ENCODE results near the gene SLC24A3. TPM values are rescaled to one million over a fixed set of nuclear protein-coding genes. Genes with fewer than 3 reads are reported as not detected.
A peak's percentile ranks its signal among the peaks of the same experiment; 100 is the strongest.

The SLC24A3 gene
- total RNA-seq, 1 donor from 2014 or later = 0.96 TPM

- DNase-seq (ENCODE audit: low spot score, unreplicated experiment) = no peak
- Mint-ChIP-seq H3K27ac (no peak overlapping the region), H3K4me3 (ENCODE audit: low read depth) (no peak overlapping the region), H3K36me3 (ENCODE audit: insufficient read depth) (no peaks in the 10 kb centered on the region), H3K9me3 (ENCODE audit: low read depth) (no peaks in the 10 kb centered on the region), H3K27me3 (peaks cover 3% of the 10 kb centered on the region), H3K4me1 (ENCODE audit: low read depth) (no peaks in the 10 kb centered on the region)
- TF ChIP-seq CTCF (IDR thresholded peaks at IDR 0.05; ENCODE audit: unreplicated experiment) = no peak
These were observed 335.1 kb downstream of the SLC24A3 start for GRCh38 chr20:19547547-19547946.

DNA sequence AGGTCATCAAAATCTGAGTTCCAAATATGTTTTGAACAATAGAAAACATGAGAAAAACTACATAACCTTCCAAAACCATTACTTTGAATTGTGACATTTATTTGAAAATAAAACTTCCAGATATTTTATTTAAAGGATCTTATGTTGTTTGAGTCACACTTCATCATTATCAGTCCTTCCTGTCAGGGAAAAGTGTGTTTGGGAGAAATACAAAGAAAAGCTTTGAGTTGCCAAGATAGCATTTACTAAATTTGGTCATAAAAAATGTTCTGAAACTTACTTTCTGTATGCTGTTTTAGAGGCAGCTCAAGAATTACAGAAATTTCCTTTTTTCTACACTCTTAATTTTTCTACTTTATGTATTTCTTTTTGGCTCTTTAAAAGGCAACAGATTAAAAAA is 337.5 kb downstream of the SLC24A3 start:
- H3K27me3 Mint-ChIP-seq = no peaks in the 10 kb centered on the region
- no peak overlapping the region for H3K27ac Mint-ChIP-seq
- H3K4me1 Mint-ChIP-seq (ENCODE audit: low read depth) = no peaks in the 10 kb centered on the region
- H3K9me3 Mint-ChIP-seq (ENCODE audit: low read depth) = no peaks in the 10 kb centered on the region
- no peak for TF ChIP-seq CTCF (IDR thresholded peaks at IDR 0.05; ENCODE audit: unreplicated experiment)
- H3K36me3 Mint-ChIP-seq (ENCODE audit: insufficient read depth) = no peaks in the 10 kb centered on the region
- H3K4me3 Mint-ChIP-seq (ENCODE audit: low read depth) = no peak overlapping the region
- DNase-seq (ENCODE audit: low spot score, unreplicated experiment) = no peak

DNA sequence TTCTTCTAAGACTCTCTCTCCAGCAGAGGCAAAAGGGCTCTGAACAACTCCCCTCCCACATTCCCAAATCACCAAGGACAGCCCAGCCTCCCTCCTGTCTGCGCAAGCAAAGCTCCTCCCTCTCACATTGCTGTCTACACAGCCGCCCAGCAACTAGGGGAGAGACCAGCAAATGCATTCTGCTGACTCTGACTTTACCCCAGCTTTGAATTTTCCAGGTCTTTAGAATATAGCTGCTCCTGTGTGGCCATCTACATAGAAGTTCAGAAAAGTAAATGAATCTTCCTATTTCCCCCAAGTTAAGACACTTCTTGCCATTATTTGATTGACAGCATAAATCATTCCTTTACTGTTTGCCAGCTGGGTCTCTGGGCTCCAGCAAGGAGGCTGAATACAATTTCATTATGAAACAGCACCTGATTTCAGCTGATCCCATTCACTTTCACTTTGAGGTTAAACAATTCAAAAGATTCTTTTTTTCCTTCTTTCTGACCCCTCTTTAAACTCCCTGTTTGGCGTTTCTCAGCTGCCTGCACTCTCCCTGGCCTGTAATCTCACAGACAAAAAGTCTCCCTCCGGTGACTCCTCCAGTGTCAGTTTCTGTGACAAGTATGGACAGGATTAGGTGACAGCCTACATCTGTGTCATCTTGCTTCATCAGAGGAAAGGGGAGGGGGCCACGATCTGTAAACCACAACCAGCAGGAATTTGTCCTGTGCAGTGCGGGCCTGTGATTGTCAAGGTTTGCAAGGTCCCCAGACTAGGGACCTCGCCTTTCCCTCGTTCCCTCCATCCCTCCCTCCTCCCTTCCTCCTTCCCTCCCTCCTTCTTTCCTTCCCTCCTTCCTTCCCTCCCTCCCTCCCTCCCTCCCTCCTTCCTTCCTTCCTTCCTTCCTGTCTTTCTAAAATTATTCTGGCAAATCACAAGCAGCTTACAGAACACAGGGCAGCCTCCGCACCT is 340.1 kb downstream of the SLC24A3 start:
- H3K4me1 Mint-ChIP-seq (ENCODE audit: low read depth) = peaks cover 5% of the 10 kb centered on the region
- H3K36me3 Mint-ChIP-seq (ENCODE audit: insufficient read depth) = no peaks in the 10 kb centered on the region
- peak; percentile 36 for DNase-seq (ENCODE audit: low spot score, unreplicated experiment)
- no peak overlapping the region for H3K4me3 Mint-ChIP-seq (ENCODE audit: low read depth)
- no peaks in the 10 kb centered on the region for H3K27me3 Mint-ChIP-seq
- H3K27ac Mint-ChIP-seq = no peak overlapping the region
- no peak for TF ChIP-seq CTCF (IDR thresholded peaks at IDR 0.05; ENCODE audit: unreplicated experiment)
- no peaks in the 10 kb centered on the region for H3K9me3 Mint-ChIP-seq (ENCODE audit: low read depth)

DNA sequence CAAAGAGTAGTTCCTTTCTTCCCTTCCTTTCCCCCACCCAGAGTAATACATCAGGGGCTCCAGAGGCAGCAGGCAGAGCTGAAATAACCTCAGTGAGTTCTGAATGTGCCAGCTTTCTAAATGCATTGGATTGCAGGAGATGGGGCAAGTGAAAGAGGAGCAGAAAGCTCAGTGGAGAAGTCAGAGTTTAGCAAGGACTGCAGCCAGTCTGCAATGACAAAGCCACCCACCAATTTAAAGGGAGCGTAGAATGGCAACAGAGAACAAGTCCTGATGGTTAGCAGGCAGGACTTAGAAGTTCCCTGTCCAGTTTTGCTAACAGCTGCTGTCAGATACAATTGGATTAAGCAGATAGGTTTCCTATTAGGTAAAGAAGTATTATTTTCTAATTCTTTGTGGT is 342.2 kb downstream of the SLC24A3 start:
- Mint-ChIP-seq H3K27ac (no peak overlapping the region), H3K9me3 (ENCODE audit: low read depth) (no peaks in the 10 kb centered on the region)

DNA sequence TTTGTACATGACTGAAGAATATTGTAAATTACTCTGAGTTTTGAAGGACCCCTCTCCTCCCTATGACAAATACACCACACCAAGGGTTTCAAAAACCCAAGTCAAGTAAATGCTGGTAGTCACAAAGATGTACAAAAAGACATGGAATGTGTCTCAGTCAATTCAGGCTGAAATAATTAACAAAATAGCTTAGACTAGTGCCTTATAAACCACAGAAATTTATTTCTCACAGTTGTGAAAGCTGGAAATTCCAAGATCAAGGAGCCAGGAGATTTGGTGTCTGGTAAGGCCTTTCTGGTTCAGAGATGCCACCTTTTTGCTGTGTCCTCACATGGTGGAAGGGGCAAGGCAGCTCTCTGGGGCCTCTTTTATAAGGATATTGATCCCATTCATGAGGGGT is 343.3 kb downstream of the SLC24A3 start:
- Mint-ChIP-seq H3K4me3 (ENCODE audit: low read depth) (no peak overlapping the region), H3K9me3 (ENCODE audit: low read depth) (no peaks in the 10 kb centered on the region), H3K27me3 (no peaks in the 10 kb centered on the region), H3K27ac (no peak overlapping the region), H3K4me1 (ENCODE audit: low read depth) (peaks cover 5% of the 10 kb centered on the region), H3K36me3 (ENCODE audit: insufficient read depth) (no peaks in the 10 kb centered on the region)
- TF ChIP-seq CTCF (IDR thresholded peaks at IDR 0.05; ENCODE audit: unreplicated experiment) = no peak
- no peak for DNase-seq (ENCODE audit: low spot score, unreplicated experiment)

More for the DNA sequence above, 342.2 kb downstream of the SLC24A3 start:
- no peak overlapping the region for H3K4me3 Mint-ChIP-seq (ENCODE audit: low read depth)
- H3K4me1 Mint-ChIP-seq (ENCODE audit: low read depth) = peaks cover 5% of the 10 kb centered on the region
- H3K36me3 Mint-ChIP-seq (ENCODE audit: insufficient read depth) = no peaks in the 10 kb centered on the region
- TF ChIP-seq CTCF (IDR thresholded peaks at IDR 0.05; ENCODE audit: unreplicated experiment) = no peak
- DNase-seq (ENCODE audit: low spot score, unreplicated experiment) = no peak
- no peaks in the 10 kb centered on the region for H3K27me3 Mint-ChIP-seq
